GM23248 (cell line): ENCODE results near the gene MORC4.

Experiments
- EZH2 ChIP-seq: fragments of 200-600 bp; sonication (generic); IDR thresholded peaks from 2 replicates; pipeline ENCODE4 v1.6.1; 2018; ENCODE audit warnings: antibody characterized with exemption, mild to moderate bottlenecking; ENCODE audit not compliant: insufficient read depth, poor library complexity, severe bottlenecking
- EZH2phosphoT487 ChIP-seq: fragments of 200-600 bp; sonication (generic); IDR thresholded peaks from 2 replicates; pipeline ENCODE4 v1.6.1; 2018; ENCODE audit warnings: antibody characterized with exemption, moderate library complexity, mild to moderate bottlenecking, low read depth; ENCODE audit not compliant: insufficient read depth

GRCh38 chrX:106927023-106927422, 73.0 kb downstream of the MORC4 start:
- TF ChIP-seq EZH2: no peak
- no peak for TF ChIP-seq EZH2phosphoT487
